Germinal center (tissue), 1 donor: ENCODE results near the gene METTL21C.

Source experiments
- DNase-seq: peaks from one replicate; pipeline ENCODE4 v3.0.0; 2012; ENCODE audit warnings: mixed read lengths, low spot score

Gene METTL21C

GRCh38 chr13:102697929-102698648 lies 3.2 kb upstream of the METTL21C start:
- DNase-seq: no peak

GRCh38 chr13:102697264-102697663 lies 2.4 kb upstream of the METTL21C start:
- no peak for DNase-seq

- DNase-seq: no peak
These were observed 1.6 kb upstream of the METTL21C start for GRCh38 chr13:102696465-102696864.

GRCh38 chr13:102693776-102694175 lies 1.1 kb downstream of the METTL21C start:
- no peak for DNase-seq

- no peak for DNase-seq
These were observed 1.6 kb downstream of the METTL21C start for GRCh38 chr13:102693250-102693649.

GRCh38 chr13:102692491-102692826 lies 2.4 kb downstream of the METTL21C start:
- DNase-seq: no peak

- no peak for DNase-seq
These were observed 4.0 kb downstream of the METTL21C start for GRCh38 chr13:102690883-102691282.

- DNase-seq: no peak
These were observed 6.4 kb downstream of the METTL21C start for GRCh38 chr13:102688306-102688973.

- no peak for DNase-seq
These were observed 7.3 kb downstream of the METTL21C start for GRCh38 chr13:102687520-102687919.

- DNase-seq: no peak
These were observed 8.8 kb downstream of the METTL21C start for GRCh38 chr13:102686024-102686423.

- no peak for DNase-seq
These were observed 11.2 kb downstream of the METTL21C start for GRCh38 chr13:102683637-102684036.

- no peak for DNase-seq
These were observed 12.1 kb downstream of the METTL21C start for GRCh38 chr13:102682727-102683126.

GRCh38 chr13:102682211-102682610 lies 12.6 kb downstream of the METTL21C start:
- no peak for DNase-seq

GRCh38 chr13:102680842-102681740 lies 13.8 kb downstream of the METTL21C start:
- no peak for DNase-seq

- no peak for DNase-seq
These were observed 14.6 kb downstream of the METTL21C start for GRCh38 chr13:102680133-102680717.

GRCh38 chr13:102679449-102680132 lies 15.3 kb downstream of the METTL21C start:
- no peak for DNase-seq

GRCh38 chr13:102678339-102679107 lies 16.3 kb downstream of the METTL21C start:
- no peak for DNase-seq

GRCh38 chr13:102677122-102677521 lies 17.7 kb downstream of the METTL21C start:
- DNase-seq: no peak

GRCh38 chr13:102675115-102675514 lies 19.7 kb downstream of the METTL21C start:
- DNase-seq: no peak

GRCh38 chr13:102670130-102670529 lies 24.7 kb downstream of the METTL21C start:
- DNase-seq: no peak

GRCh38 chr13:102667911-102668310 lies 26.9 kb downstream of the METTL21C start:
- DNase-seq: no peak
